ENCODE data around the gene LBHD1.
A peak's percentile ranks its signal among the peaks of the same experiment; 100 is the strongest.

The LBHD1 gene

GRCh38 chr11:62644220-62644619 lies 27.8 kb downstream of the LBHD1 start:
- Histone ChIP-seq H3K14ac (ENCODE audit: low read length) (no peak overlapping the region), H3K79me1 (ENCODE audit: low read depth, low read length) (peaks cover 12% of the 10 kb centered on the region), H3K9ac (ENCODE audit: low read depth, low read length, poor library complexity) (no peak overlapping the region), H2BK15ac (ENCODE audit: low read length) (no peak overlapping the region), H3K4me2 (ENCODE audit: insufficient read depth, low read length, poor library complexity, severe bottlenecking) (no peak overlapping the region), H4K91ac (ENCODE audit: low read depth, low read length, poor library complexity) (no peak overlapping the region), H3K4ac (ENCODE audit: low read length) (no peak overlapping the region), H2AFZ (ENCODE audit: low read length) (no peak overlapping the region), H4K8ac (ENCODE audit: low read depth, low read length) (no peak overlapping the region), H3K4me3 (ENCODE audit: low read length in 2 of 2) (no peak overlapping the region), H2BK5ac (ENCODE audit: low read length) (no peak overlapping the region), H3K9me3 (replicated peaks in 1 of 2; ENCODE audit: control insufficient read depth in 2 of 2, insufficient read depth in 1 of 2, low read depth in 1 of 2, low read length in 2 of 2) (no peaks in the 10 kb centered on the region), H2BK12ac (ENCODE audit: low read length) (no peak overlapping the region), H2BK120ac (ENCODE audit: low read depth, low read length) (no peak overlapping the region), H3K18ac (ENCODE audit: low read length) (no peak overlapping the region), H3K23ac (ENCODE audit: low read depth, low read length, poor library complexity) (no peak overlapping the region), H3K27me3 (ENCODE audit: control insufficient read depth in 3 of 3, insufficient read depth in 3 of 3, low read depth in 1 of 3, low read length in 3 of 3) (no peaks in the 10 kb centered on the region), H3K4me1 (ENCODE audit: control insufficient read depth in 2 of 2, insufficient read depth in 1 of 2, low read depth in 1 of 2, low read length in 2 of 2) (peaks cover 4% of the 10 kb centered on the region in 2 donors), H2AK5ac (ENCODE audit: low read depth, low read length) (no peak overlapping the region), H3K27ac (replicated peaks; ENCODE audit: low read length) (no peak overlapping the region), H3K36me3 (replicated peaks in 1 of 2; ENCODE audit: control insufficient read depth in 2 of 2, insufficient read depth in 2 of 2, low read length in 2 of 2) (peaks cover 26 to 71% of the 10 kb centered on the region in 2 donors)
- no CpG with 5 or more reads among the region's 8 CpGs for WGBS, 2 donors (ENCODE audit: extremely low coverage in 2 of 2, insufficient read length in 2 of 2, insufficient replicate concordance in 1 of 2)
- no peak for DNase-seq (ENCODE audit: low spot score)

- Histone ChIP-seq H3K27ac (replicated peaks; ENCODE audit: low read length) (no peak overlapping the region), H3K79me1 (ENCODE audit: low read depth, low read length) (no peaks in the 10 kb centered on the region), H3K4me1 (ENCODE audit: control insufficient read depth in 2 of 2, insufficient read depth in 1 of 2, low read depth in 1 of 2, low read length in 2 of 2) (no peaks in the 10 kb centered on the region), H3K27me3 (ENCODE audit: control insufficient read depth in 3 of 3, insufficient read depth in 3 of 3, low read depth in 1 of 3, low read length in 3 of 3) (no peaks in the 10 kb centered on the region), H4K91ac (ENCODE audit: low read depth, low read length, poor library complexity) (no peak overlapping the region), H3K18ac (ENCODE audit: low read length) (no peak overlapping the region), H3K9me3 (replicated peaks in 1 of 2; ENCODE audit: control insufficient read depth in 2 of 2, insufficient read depth in 1 of 2, low read depth in 1 of 2, low read length in 2 of 2) (peaks cover 0 to 2% of the 10 kb centered on the region in 2 donors), H4K8ac (ENCODE audit: low read depth, low read length) (no peak overlapping the region), H3K9ac (ENCODE audit: low read depth, low read length, poor library complexity) (no peak overlapping the region), H2BK12ac (ENCODE audit: low read length) (no peak overlapping the region), H3K36me3 (replicated peaks in 1 of 2; ENCODE audit: control insufficient read depth in 2 of 2, insufficient read depth in 2 of 2, low read length in 2 of 2) (peaks cover 68 to 98% of the 10 kb centered on the region in 2 donors), H3K14ac (ENCODE audit: low read length) (no peak overlapping the region), H2BK120ac (ENCODE audit: low read depth, low read length) (no peak overlapping the region), H2BK15ac (ENCODE audit: low read length) (no peak overlapping the region), H3K4me2 (ENCODE audit: insufficient read depth, low read length, poor library complexity, severe bottlenecking) (no peak overlapping the region), H2BK5ac (ENCODE audit: low read length) (no peak overlapping the region), H3K23ac (ENCODE audit: low read depth, low read length, poor library complexity) (no peak overlapping the region), H3K4me3 (ENCODE audit: low read length in 2 of 2) (no peak overlapping the region), H2AK5ac (ENCODE audit: low read depth, low read length) (no peak overlapping the region), H3K4ac (ENCODE audit: low read length) (no peak overlapping the region), H2AFZ (ENCODE audit: low read length) (no peak overlapping the region)
- no peak for DNase-seq (ENCODE audit: low spot score)
- no CpG with 5 or more reads among the region's 6 CpGs for WGBS, 2 donors (ENCODE audit: extremely low coverage in 2 of 2, insufficient read length in 2 of 2, insufficient replicate concordance in 1 of 2)
Measured at GRCh38 chr11:62632492-62632891, 39.6 kb downstream of the LBHD1 start.

DNA sequence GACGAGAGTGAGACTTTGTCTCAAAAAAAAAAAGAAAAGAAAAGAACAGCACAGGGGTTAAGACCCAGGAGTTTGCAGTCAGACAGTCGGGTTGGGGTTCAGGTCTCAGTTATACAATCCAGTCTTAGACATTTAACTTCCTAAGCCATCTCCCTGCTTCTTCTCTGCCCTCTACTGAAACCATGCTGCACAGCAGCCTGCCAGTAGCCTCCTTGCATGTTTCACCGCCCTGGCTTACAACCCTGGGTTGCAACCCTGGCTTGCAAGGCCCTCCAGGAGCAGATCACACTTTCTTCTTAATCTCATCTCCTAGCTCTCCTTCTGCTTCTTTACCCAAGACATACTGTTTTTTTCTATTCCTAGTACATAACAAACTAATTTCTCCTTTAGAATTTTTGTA lies 44.4 kb downstream of the LBHD1 start:
- Histone ChIP-seq H3K23ac (ENCODE audit: low read depth, low read length, poor library complexity) (no peak overlapping the region), H4K8ac (ENCODE audit: low read depth, low read length) (no peak overlapping the region), H3K27ac (replicated peaks; ENCODE audit: low read length) (no peak overlapping the region), H2BK12ac (ENCODE audit: low read length) (no peak overlapping the region), H3K27me3 (ENCODE audit: control insufficient read depth in 3 of 3, insufficient read depth in 3 of 3, low read depth in 1 of 3, low read length in 3 of 3) (no peaks in the 10 kb centered on the region), H2BK15ac (ENCODE audit: low read length) (no peak overlapping the region), H2AFZ (ENCODE audit: low read length) (no peak overlapping the region), H2AK5ac (ENCODE audit: low read depth, low read length) (no peak overlapping the region), H3K4me2 (ENCODE audit: insufficient read depth, low read length, poor library complexity, severe bottlenecking) (no peak overlapping the region), H4K91ac (ENCODE audit: low read depth, low read length, poor library complexity) (no peak overlapping the region), H3K18ac (ENCODE audit: low read length) (no peak overlapping the region), H3K4me3 (ENCODE audit: low read length in 2 of 2) (no peak overlapping the region), H3K79me1 (ENCODE audit: low read depth, low read length) (no peaks in the 10 kb centered on the region), H3K4me1 (ENCODE audit: control insufficient read depth in 2 of 2, insufficient read depth in 1 of 2, low read depth in 1 of 2, low read length in 2 of 2) (no peaks in the 10 kb centered on the region), H3K36me3 (replicated peaks in 1 of 2; ENCODE audit: control insufficient read depth in 2 of 2, insufficient read depth in 2 of 2, low read length in 2 of 2) (peaks cover 64 to 82% of the 10 kb centered on the region in 2 donors), H3K9ac (ENCODE audit: low read depth, low read length, poor library complexity) (no peak overlapping the region), H2BK5ac (ENCODE audit: low read length) (no peak overlapping the region), H3K4ac (ENCODE audit: low read length) (no peak overlapping the region), H3K9me3 (replicated peaks in 1 of 2; ENCODE audit: control insufficient read depth in 2 of 2, insufficient read depth in 1 of 2, low read depth in 1 of 2, low read length in 2 of 2) (no peaks in the 10 kb centered on the region), H3K14ac (ENCODE audit: low read length) (no peak overlapping the region), H2BK120ac (ENCODE audit: low read depth, low read length) (no peak overlapping the region)
- no CpG with 5 or more reads among the region's 3 CpGs for WGBS, 2 donors (ENCODE audit: extremely low coverage in 2 of 2, insufficient read length in 2 of 2, insufficient replicate concordance in 1 of 2)
- DNase-seq (ENCODE audit: low spot score), result no peak

- H2BK15ac ChIP-seq (ENCODE audit: low read length), result no peak overlapping the region
- no peak for DNase-seq (ENCODE audit: low spot score)
- no CpG with 5 or more reads among the region's 7 CpGs for WGBS, 2 donors (ENCODE audit: extremely low coverage in 2 of 2, insufficient read length in 2 of 2, insufficient replicate concordance in 1 of 2)
Measured at GRCh38 chr11:62622476-62623089, 49.5 kb downstream of the LBHD1 start.

More at GRCh38 chr11:62622476-62623089, 49.5 kb downstream of the LBHD1 start:
- H3K23ac ChIP-seq (ENCODE audit: low read depth, low read length, poor library complexity), result no peak overlapping the region
- no peak overlapping the region for H3K9ac ChIP-seq (ENCODE audit: low read depth, low read length, poor library complexity)
- no peak overlapping the region for H2AK5ac ChIP-seq (ENCODE audit: low read depth, low read length)
- no peaks in the 10 kb centered on the region for H3K27me3 ChIP-seq (ENCODE audit: control insufficient read depth in 3 of 3, insufficient read depth in 3 of 3, low read depth in 1 of 3, low read length in 3 of 3)
- H3K9me3 ChIP-seq (replicated peaks in 1 of 2; ENCODE audit: control insufficient read depth in 2 of 2, insufficient read depth in 1 of 2, low read depth in 1 of 2, low read length in 2 of 2), result no peaks in the 10 kb centered on the region
- peaks cover 23 to 53% of the 10 kb centered on the region in 2 donors for H3K36me3 ChIP-seq (replicated peaks in 1 of 2; ENCODE audit: control insufficient read depth in 2 of 2, insufficient read depth in 2 of 2, low read length in 2 of 2)
- H3K4me1 ChIP-seq (ENCODE audit: control insufficient read depth in 2 of 2, insufficient read depth in 1 of 2, low read depth in 1 of 2, low read length in 2 of 2), result peaks cover 3% of the 10 kb centered on the region in 2 donors
- peak overlapping the region; percentile 74 for H3K4me2 ChIP-seq (ENCODE audit: insufficient read depth, low read length, poor library complexity, severe bottlenecking)
- H3K4ac ChIP-seq (ENCODE audit: low read length), result no peak overlapping the region
- no peaks in the 10 kb centered on the region for H3K79me1 ChIP-seq (ENCODE audit: low read depth, low read length)
- H4K91ac ChIP-seq (ENCODE audit: low read depth, low read length, poor library complexity), result no peak overlapping the region
- H2BK12ac ChIP-seq (ENCODE audit: low read length), result no peak overlapping the region
- H3K27ac ChIP-seq (replicated peaks; ENCODE audit: low read length), result no peak overlapping the region
- H3K14ac ChIP-seq (ENCODE audit: low read length), result no peak overlapping the region
- no peak overlapping the region for H4K8ac ChIP-seq (ENCODE audit: low read depth, low read length)
- H2AFZ ChIP-seq (ENCODE audit: low read length), result peak overlapping the region; percentile 88
- no peak overlapping the region for H2BK5ac ChIP-seq (ENCODE audit: low read length)
- H2BK120ac ChIP-seq (ENCODE audit: low read depth, low read length), result no peak overlapping the region
- H3K18ac ChIP-seq (ENCODE audit: low read length), result no peak overlapping the region
- peak overlapping the region in 1 of 2 donors; percentile 64 for H3K4me3 ChIP-seq (ENCODE audit: low read length in 2 of 2)
